Islet of Langerhans (tissue), 1 donor: ENCODE data around the gene SLF2.

Experiments used
- FAIRE-seq: peaks from one replicate; lab custom pipeline; 2011; peaks lifted over from hg19 to GRCh38; lab: Jason Lieb, UNC

Gene SLF2

GRCh38 chr10:101000915-101001658 lies 88.3 kb downstream of the SLF2 start:
- no peak for FAIRE-seq

GRCh38 chr10:101001659-101002035 lies 88.9 kb downstream of the SLF2 start:
- no peak for FAIRE-seq

GRCh38 chr10:101002456-101002855 lies 89.7 kb downstream of the SLF2 start:
- FAIRE-seq: no peak

- no peak for FAIRE-seq
Measured at GRCh38 chr10:101003639-101004206, 91.0 kb downstream of the SLF2 start.

- no peak for FAIRE-seq
Measured at GRCh38 chr10:101005361-101005760, 92.6 kb downstream of the SLF2 start.

GRCh38 chr10:101005869-101006567 lies 93.3 kb downstream of the SLF2 start:
- no peak for FAIRE-seq

- FAIRE-seq: no peak
Measured at GRCh38 chr10:101006593-101007098, 93.9 kb downstream of the SLF2 start.

GRCh38 chr10:101007099-101007711 lies 94.4 kb downstream of the SLF2 start:
- FAIRE-seq: no peak

GRCh38 chr10:101007915-101008822 lies 95.4 kb downstream of the SLF2 start:
- no peak for FAIRE-seq

- FAIRE-seq: no peak
Measured at GRCh38 chr10:101008823-101009423, 96.2 kb downstream of the SLF2 start.

GRCh38 chr10:101010329-101010728 lies 97.6 kb downstream of the SLF2 start:
- no peak for FAIRE-seq

GRCh38 chr10:101011517-101012423 lies 99.0 kb downstream of the SLF2 start:
- no peak for FAIRE-seq

- no peak for FAIRE-seq
Measured at GRCh38 chr10:101012525-101013364, 100.0 kb downstream of the SLF2 start.

- FAIRE-seq: no peak
Measured at GRCh38 chr10:101013365-101013825, 100.6 kb downstream of the SLF2 start.

- no peak for FAIRE-seq
Measured at GRCh38 chr10:101014230-101014884, 101.6 kb downstream of the SLF2 start.
